Peyer's patch (tissue), 4 donors: ENCODE measurements around the gene NCOA7. TPM values are rescaled to one million over a fixed set of nuclear protein-coding genes. Genes with fewer than 3 reads are reported as not detected.

ENCODE experiments used
- DNase-seq, 3 donors: peaks; one replicate each; pipeline ENCODE4 v3.0.0-alpha.2; 2017 to 2019
- H3K27ac ChIP-seq, 4 donors: fragments of 200-600 bp; sonication (generic); one replicate each; pipeline ENCODE4 v1.5.1; 2016 to 2019
- H3K27me3 ChIP-seq, 2 donors: fragments of 200-600 bp; sonication (generic); one replicate each; pipeline ENCODE4 v1.5.1; 2019
- H3K36me3 ChIP-seq, 3 donors: fragments of 200-600 bp; sonication (generic); one replicate each; pipeline ENCODE4 v1.5.1; 2016 to 2019
- H3K4me1 ChIP-seq, 4 donors: fragments of 200-600 bp; sonication (generic); one replicate each; pipeline ENCODE4 v1.5.1; 2016 to 2019
- H3K4me3 ChIP-seq, 4 donors: fragments of 200-600 bp; sonication (generic); 1 replicate in 3 of 4; 2 replicates in 1 of 4; pipeline ENCODE4 v1.5.1; 2016 to 2019; ENCODE audit warnings: mild to moderate bottlenecking in 1 of 4
- H3K9me3 ChIP-seq, 4 donors: fragments of 200-600 bp; sonication (generic); one replicate each; pipeline ENCODE4 v1.5.1; 2016 to 2019; ENCODE audit warnings: mild to moderate bottlenecking in 1 of 4
- POLR2A ChIP-seq, 2 donors: fragments of 450-650 bp; IDR thresholded peaks; one replicate each; pipeline ENCODE4 v1.5.1; 2017; ENCODE audit warnings: antibody characterized with exemption in 2 of 2, mild to moderate bottlenecking in 2 of 2, moderate library complexity in 2 of 2
- total RNA-seq, 4 donors: library from RNA; depleted of rRNA; stranded (reverse); fragments of >200 nt; gene quantifications; one replicate each; pipeline ENCODE4 v1.1.0, GENCODE V29; 2016
- TF ChIP-seq, protein P1 (sequence below), 6 experiments: fragments of 450-650 bp in 4 of 6; fragments of 200-600 bp in 2 of 6; sonication (generic) in 1 of 6; IDR thresholded peaks; one replicate each; pipeline ENCODE4 v1.5.1; 2017 to 2019; ENCODE audit warnings: antibody characterized with exemption in 6 of 6, mild to moderate bottlenecking in 3 of 6, moderate library complexity in 1 of 6

The NCOA7 gene
- total RNA-seq, 4 donors from 2014 or later: 15.4 to 80.9 (median 27.7) TPM

DNA sequence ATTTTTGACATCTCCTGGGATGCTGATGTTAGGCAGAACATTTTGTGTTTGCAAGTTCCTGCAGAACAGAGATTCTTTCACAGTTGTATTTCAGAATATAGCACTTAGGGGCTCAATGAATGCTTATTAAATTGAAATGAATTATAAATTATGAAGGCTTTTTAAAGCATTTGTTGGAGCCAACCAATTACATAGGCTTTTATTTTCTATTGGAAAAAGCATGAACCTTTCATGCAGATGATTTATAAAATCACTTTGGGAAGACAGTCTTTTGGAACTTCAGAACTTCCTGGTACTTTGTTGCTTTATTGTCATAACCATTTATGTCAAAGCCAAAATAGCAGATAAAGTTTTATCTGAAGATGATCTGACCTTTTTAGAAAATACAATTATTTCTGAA is 96.6 kb downstream of the NCOA7 start:
- no peak for DNase-seq
- no peaks in the 10 kb centered on the region for H3K9me3 ChIP-seq
- no peak overlapping the region for H3K27ac ChIP-seq
- H3K4me1 ChIP-seq: no peaks in the 10 kb centered on the region
- peaks cover 0 to 52% (median 0%) of the 10 kb centered on the region in 3 donors for H3K36me3 ChIP-seq
- no peaks in the 10 kb centered on the region for H3K27me3 ChIP-seq
- no peak overlapping the region for H3K4me3 ChIP-seq
- TF ChIP-seq POLR2A (IDR thresholded peaks at IDR 0.05): no peak
- TF ChIP-seq, protein P1, sequence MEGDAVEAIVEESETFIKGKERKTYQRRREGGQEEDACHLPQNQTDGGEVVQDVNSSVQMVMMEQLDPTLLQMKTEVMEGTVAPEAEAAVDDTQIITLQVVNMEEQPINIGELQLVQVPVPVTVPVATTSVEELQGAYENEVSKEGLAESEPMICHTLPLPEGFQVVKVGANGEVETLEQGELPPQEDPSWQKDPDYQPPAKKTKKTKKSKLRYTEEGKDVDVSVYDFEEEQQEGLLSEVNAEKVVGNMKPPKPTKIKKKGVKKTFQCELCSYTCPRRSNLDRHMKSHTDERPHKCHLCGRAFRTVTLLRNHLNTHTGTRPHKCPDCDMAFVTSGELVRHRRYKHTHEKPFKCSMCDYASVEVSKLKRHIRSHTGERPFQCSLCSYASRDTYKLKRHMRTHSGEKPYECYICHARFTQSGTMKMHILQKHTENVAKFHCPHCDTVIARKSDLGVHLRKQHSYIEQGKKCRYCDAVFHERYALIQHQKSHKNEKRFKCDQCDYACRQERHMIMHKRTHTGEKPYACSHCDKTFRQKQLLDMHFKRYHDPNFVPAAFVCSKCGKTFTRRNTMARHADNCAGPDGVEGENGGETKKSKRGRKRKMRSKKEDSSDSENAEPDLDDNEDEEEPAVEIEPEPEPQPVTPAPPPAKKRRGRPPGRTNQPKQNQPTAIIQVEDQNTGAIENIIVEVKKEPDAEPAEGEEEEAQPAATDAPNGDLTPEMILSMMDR (IDR thresholded peaks at IDR 0.05): no peak

DNA sequence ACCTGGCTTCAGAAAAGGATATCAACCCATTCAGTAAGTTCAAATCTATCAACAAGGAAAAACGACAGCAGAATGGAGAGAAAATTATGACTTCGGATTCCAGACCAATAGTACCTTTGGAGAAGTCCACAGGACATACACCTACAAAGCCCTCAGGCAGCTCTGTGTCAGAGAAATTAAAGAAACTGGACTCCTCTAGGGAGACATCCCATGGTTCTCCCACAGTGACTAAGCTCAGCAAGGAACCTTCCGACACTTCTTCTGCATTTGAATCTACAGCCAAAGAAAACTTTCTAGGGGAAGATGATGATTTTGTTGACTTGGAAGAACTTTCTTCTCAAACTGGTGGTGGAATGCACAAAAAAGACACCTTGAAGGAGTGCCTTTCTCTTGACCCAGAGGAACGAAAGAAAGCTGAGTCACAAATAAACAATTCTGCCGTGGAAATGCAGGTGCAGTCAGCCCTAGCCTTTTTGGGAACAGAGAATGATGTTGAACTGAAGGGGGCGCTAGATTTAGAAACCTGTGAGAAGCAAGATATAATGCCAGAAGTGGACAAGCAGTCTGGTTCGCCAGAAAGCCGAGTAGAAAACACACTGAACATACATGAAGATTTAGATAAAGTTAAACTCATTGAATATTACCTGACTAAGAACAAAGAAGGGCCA is 98.4 kb downstream of the NCOA7 start:
- Histone ChIP-seq H3K27ac (no peak overlapping the region), H3K4me1 (no peaks in the 10 kb centered on the region), H3K27me3 (no peaks in the 10 kb centered on the region), H3K9me3 (no peaks in the 10 kb centered on the region), H3K4me3 (no peak overlapping the region), H3K36me3 (peaks cover 0 to 47% (median 0%) of the 10 kb centered on the region in 3 donors)
- no peak for DNase-seq
- TF ChIP-seq POLR2A (IDR thresholded peaks at IDR 0.05): no peak
- TF ChIP-seq, protein P1 (IDR thresholded peaks at IDR 0.05): peak in 4 of 6 experiments; percentile 38 to 55 (median 53)

DNA sequence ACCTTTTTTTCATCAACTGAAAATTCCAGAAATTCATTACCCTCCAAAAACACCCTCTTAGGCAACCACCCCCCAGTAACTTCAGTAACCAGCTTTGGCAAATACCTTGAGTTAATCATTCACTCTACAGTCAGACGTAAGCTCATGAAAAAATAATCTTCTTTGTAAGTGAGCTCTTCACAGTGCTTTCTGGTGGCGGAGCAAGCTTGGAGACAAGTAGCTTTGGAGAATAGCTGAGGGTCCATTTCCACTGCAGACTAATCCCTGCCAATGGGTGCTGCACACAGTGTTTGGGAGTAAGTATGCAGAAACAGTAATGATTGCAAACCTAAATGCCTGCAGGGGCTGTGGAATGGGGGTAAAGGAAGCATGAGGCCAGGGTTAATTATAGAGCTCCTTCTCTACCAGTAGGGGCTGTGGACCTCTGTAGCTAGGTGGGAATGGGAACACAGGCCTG is 109.0 kb downstream of the NCOA7 start:
- no peak overlapping the region for H3K27ac ChIP-seq
- no peak overlapping the region for H3K4me3 ChIP-seq
- H3K4me1 ChIP-seq: no peaks in the 10 kb centered on the region
- no peaks in the 10 kb centered on the region for H3K27me3 ChIP-seq
- no peak for TF ChIP-seq POLR2A (IDR thresholded peaks at IDR 0.05)
- TF ChIP-seq, protein P1 (IDR thresholded peaks at IDR 0.05): peak in 1 of 6 experiments; percentile 11
- no peaks in the 10 kb centered on the region for H3K9me3 ChIP-seq
- H3K36me3 ChIP-seq: no peaks in the 10 kb centered on the region
- DNase-seq: no peak

DNA sequence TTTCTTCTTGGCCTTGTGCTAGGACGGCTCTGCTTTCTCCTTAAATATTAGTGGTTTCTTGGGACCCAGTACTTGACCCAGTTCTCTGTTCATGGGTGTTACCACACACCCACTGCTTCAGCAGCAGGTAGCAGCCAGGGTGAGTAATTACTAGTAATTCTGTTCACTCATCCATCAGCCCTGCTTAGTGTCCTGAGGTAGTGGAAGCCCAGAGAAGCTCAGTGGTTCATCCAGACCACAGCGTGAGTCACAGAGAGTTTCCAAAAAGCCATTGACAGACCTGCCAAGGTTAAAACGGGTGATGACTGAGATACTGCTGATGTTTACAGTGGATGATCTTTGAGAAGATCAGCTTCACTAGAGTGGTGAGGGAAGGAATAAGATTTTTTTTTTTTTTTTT is 114.1 kb downstream of the NCOA7 start:
- no peak overlapping the region for H3K4me3 ChIP-seq
- DNase-seq: no peak
- no peaks in the 10 kb centered on the region for H3K4me1 ChIP-seq
- H3K36me3 ChIP-seq: peaks cover 0 to 5% (median 0%) of the 10 kb centered on the region in 3 donors
- H3K27ac ChIP-seq: no peak overlapping the region
- TF ChIP-seq, protein P1 (IDR thresholded peaks at IDR 0.05): no peak
- TF ChIP-seq POLR2A (IDR thresholded peaks at IDR 0.05): no peak
- H3K27me3 ChIP-seq: no peaks in the 10 kb centered on the region
- no peaks in the 10 kb centered on the region for H3K9me3 ChIP-seq

DNA sequence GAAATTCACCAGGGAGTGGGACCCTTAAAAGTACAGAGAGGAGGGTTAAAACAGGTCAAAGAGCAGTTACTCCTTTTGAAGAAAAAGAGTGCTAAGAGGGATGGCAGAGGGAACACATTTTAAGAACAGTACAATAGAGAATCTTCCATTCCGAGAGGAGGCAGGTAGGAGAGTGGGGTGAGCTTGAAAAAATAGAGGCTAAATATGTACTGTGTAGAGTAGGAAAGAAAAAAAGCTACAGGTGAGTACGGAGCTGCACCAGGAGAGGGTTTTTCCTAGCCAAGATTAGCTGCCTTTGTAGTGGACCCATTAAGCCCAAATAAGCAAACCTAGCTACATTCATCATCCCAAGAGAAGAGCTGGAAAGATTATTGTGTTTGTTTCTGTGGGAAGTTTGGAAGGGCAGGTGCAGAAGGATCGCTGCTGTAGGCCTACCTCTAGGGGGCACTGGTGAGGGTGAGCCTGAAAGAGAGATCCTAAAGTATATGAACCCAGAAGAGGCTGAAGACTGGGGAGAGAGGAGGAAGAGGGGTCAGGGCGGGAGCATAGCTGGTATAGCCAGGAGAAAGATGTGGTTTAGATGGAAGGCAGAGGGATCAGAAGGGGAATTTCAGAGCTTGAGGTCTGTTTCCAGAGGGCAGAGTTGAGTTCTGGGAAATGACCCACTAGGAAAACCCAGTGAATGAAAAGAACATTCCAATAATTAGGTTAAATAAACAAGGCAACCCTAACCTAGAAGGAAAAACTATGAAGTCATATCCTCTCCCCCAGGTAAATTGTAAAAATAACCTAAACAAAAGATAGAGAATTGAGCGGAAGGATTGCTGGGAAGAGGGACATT is 115.6 kb downstream of the NCOA7 start:
- H3K4me3 ChIP-seq: no peak overlapping the region
- H3K36me3 ChIP-seq: peaks cover 0 to 5% (median 0%) of the 10 kb centered on the region in 3 donors
- H3K4me1 ChIP-seq: peaks cover 0 to 3% (median 0%) of the 10 kb centered on the region in 4 donors
- no peak overlapping the region for H3K27ac ChIP-seq
- TF ChIP-seq, protein P1 (IDR thresholded peaks at IDR 0.05): peak; percentile 25 to 78 (median 64)
- TF ChIP-seq POLR2A (IDR thresholded peaks at IDR 0.05): no peak
- DNase-seq: peak; percentile 29 to 76 (median 61)
- H3K9me3 ChIP-seq: no peaks in the 10 kb centered on the region
- H3K27me3 ChIP-seq: no peaks in the 10 kb centered on the region
